GM12878 (cell line): Measurements from ENCODE around the gene NFU1. TPM values are rescaled to one million over a fixed set of nuclear protein-coding genes. Genes with fewer than 3 reads are reported as not detected.

ENCODE experiments used
- ATAC-seq: fragments of 200-7000 bp; cut with Tn5 transposase; 3 replicates; pipeline ENCODE4 v1.9.1; 2020; ENCODE audit warnings: mild to moderate bottlenecking, moderate library complexity
- BruUV-seq: library from RNA; stranded (reverse); fragments of 400-500 nt; replicated peaks from 2 replicates; lab custom pipeline; 2021; lab: Mats Ljungman, UMichigan
- CTCF ChIA-PET: fragments of 300-600 bp; sonication (Branson Sonifier 250); formaldehyde crosslinking; extraction: SDS; loops from one replicate; lab custom pipeline; 2021; ENCODE audit warnings: inconsistent platforms; lab: Yijun Ruan, JAX
- POLR2A ChIA-PET: fragments of 350-600 bp; formaldehyde crosslinking; extraction: SDS; loops from one replicate; lab custom pipeline; 2021; ENCODE audit warnings: inconsistent platforms; lab: Charles Lee
- RAD21 ChIA-PET: fragments of 300-600 bp; sonication (Branson Sonifier 250); formaldehyde crosslinking; loops from one replicate; lab custom pipeline; 2023; ENCODE audit warnings: antibody characterized with exemption; ENCODE audit not compliant: unreplicated experiment; lab: Charles Lee
- SMC1A ChIA-PET: fragments of 300-600 bp; sonication (Branson Sonifier 250); formaldehyde crosslinking; loops from one replicate; lab custom pipeline; 2023; ENCODE audit not compliant: unreplicated experiment, uncharacterized antibody; lab: Charles Lee
- DNase-seq: peaks from one replicate; pipeline ENCODE4 v3.0.0-alpha.2; 2011; ENCODE audit warnings: low read depth, low spot score
- FAIRE-seq: peaks from 3 replicates; lab custom pipeline; 2011; peaks lifted over from hg19 to GRCh38; lab: Jason Lieb, UNC
- H2AFZ ChIP-seq: 2 replicates; pipeline ENCODE4 v1.6.0; 2011; ENCODE audit warnings: low read depth, low read length, control low read depth; ENCODE audit not compliant: control insufficient read depth
- H3K27ac ChIP-seq: 2 replicates; pipeline ENCODE4 v1.5.1; 2011; ENCODE audit warnings: control low read depth; ENCODE audit not compliant: control insufficient read depth, insufficient read depth
- H3K27me3 ChIP-seq, 2 experiments: replicated peaks in 1 of 2; 2 replicates each; pipeline versions ENCODE4 v1.6.0 to v1.6.1; 2011; ENCODE audit warnings: low read length in 1 of 2; ENCODE audit not compliant: control insufficient read depth in 2 of 2, insufficient read depth in 2 of 2
- H3K36me3 ChIP-seq, 2 experiments: 2 replicates each; pipeline ENCODE4 v1.5.1; 2011; ENCODE audit warnings: low read length in 1 of 2; ENCODE audit not compliant: control insufficient read depth in 2 of 2, insufficient read depth in 2 of 2
- H3K4me1 ChIP-seq: 2 replicates; pipeline ENCODE4 v1.6.1; 2011; ENCODE audit warnings: mild to moderate bottlenecking, low read length, moderate library complexity, mixed read lengths; ENCODE audit not compliant: control insufficient read depth, insufficient read depth
- H3K4me2 ChIP-seq: 2 replicates; pipeline ENCODE4 v1.6.0; 2011; ENCODE audit warnings: control low read depth; ENCODE audit not compliant: control insufficient read depth, insufficient read depth
- H3K4me3 ChIP-seq: fragments of 200-600 bp; sonication (generic); 2 replicates; pipeline ENCODE4 v1.5.1; 2016
- H3K79me2 ChIP-seq: 2 replicates; pipeline ENCODE4 v1.6.0; 2011; ENCODE audit warnings: low read length; ENCODE audit not compliant: control insufficient read depth, insufficient read depth
- H3K9ac ChIP-seq: 2 replicates; pipeline ENCODE4 v1.8.0; 2011; ENCODE audit warnings: low read length, control low read depth, mixed read lengths; ENCODE audit not compliant: control insufficient read depth, insufficient read depth
- H3K9me3 ChIP-seq: replicated peaks from 3 replicates; pipeline ENCODE4 v1.5.1; 2011; ENCODE audit warnings: mild to moderate bottlenecking, low read length; ENCODE audit not compliant: control insufficient read depth, insufficient read depth
- H4K20me1 ChIP-seq: 2 replicates; pipeline ENCODE4 v1.6.0; 2011; ENCODE audit not compliant: control insufficient read depth, insufficient read depth
- BCL11A ChIP-seq: IDR thresholded peaks from 2 replicates; pipeline ENCODE4 v1.6.1; 2011; ENCODE audit warnings: low read depth, low read length
- CHD2 ChIP-seq: IDR thresholded peaks from 2 replicates; pipeline ENCODE4 v1.6.1; 2011; ENCODE audit warnings: low read depth, low read length, improper control_type of control experiment, borderline replicate concordance
- DPF2 ChIP-seq: fragments of 450-650 bp; IDR thresholded peaks from 2 replicates; pipeline ENCODE4 v1.6.1; 2017; ENCODE audit warnings: mild to moderate bottlenecking
- ETV6 ChIP-seq, 2 experiments: fragments of 450-650 bp in 1 of 2; IDR thresholded peaks in 1 of 2; conservative IDR thresholded peaks in 1 of 2; 2 replicates each; pipeline ENCODE4 v1.6.1; 2014; ENCODE audit warnings: antibody characterized with exemption in 1 of 2, borderline replicate concordance in 1 of 2, low read depth in 1 of 2, mild to moderate bottlenecking in 1 of 2, moderate library complexity in 1 of 2
- GATAD2B ChIP-seq: fragments of 450-650 bp; conservative IDR thresholded peaks from 2 replicates; pipeline ENCODE4 v1.6.1; 2017; ENCODE audit warnings: low read depth, mild to moderate bottlenecking, moderate library complexity
- IKZF1 ChIP-seq: fragments of 450-650 bp; conservative IDR thresholded peaks from 2 replicates; pipeline ENCODE4 v1.6.1; 2017; ENCODE audit warnings: antibody characterized with exemption, mild to moderate bottlenecking
- IRF3 ChIP-seq: fragments of 450-650 bp; IDR thresholded peaks from 2 replicates; pipeline ENCODE4 v1.6.1; 2014; ENCODE audit warnings: mild to moderate bottlenecking
- IRF4 ChIP-seq: IDR thresholded peaks from 2 replicates; pipeline ENCODE4 v1.6.1; 2011; ENCODE audit warnings: low read depth, low read length
- LARP7 ChIP-seq: fragments of 450-650 bp; IDR thresholded peaks from 2 replicates; pipeline ENCODE4 v1.6.1; 2017; ENCODE audit warnings: mild to moderate bottlenecking
- MYC ChIP-seq: IDR thresholded peaks from 2 replicates; pipeline ENCODE4 v1.6.1; 2011; ENCODE audit warnings: mild to moderate bottlenecking, low read length, moderate library complexity, inconsistent platforms; ENCODE audit not compliant: insufficient read depth, insufficient replicate concordance, insufficient read length, severe bottlenecking
- NBN ChIP-seq: fragments of 450-650 bp; IDR thresholded peaks from 2 replicates; pipeline ENCODE4 v1.6.1; 2016
- NFYA ChIP-seq: IDR thresholded peaks from 2 replicates; pipeline ENCODE4 v1.6.1; 2011; ENCODE audit warnings: low read depth, mild to moderate bottlenecking, low read length, improper control_type of control experiment, borderline replicate concordance
- NR2F1 ChIP-seq: fragments of 450-650 bp; conservative IDR thresholded peaks from 2 replicates; pipeline ENCODE4 v1.6.1; 2017; ENCODE audit warnings: mild to moderate bottlenecking
- PKNOX1 ChIP-seq: fragments of 450-650 bp; IDR thresholded peaks from 2 replicates; pipeline ENCODE4 v1.6.1; 2016; ENCODE audit warnings: mild to moderate bottlenecking
- RBBP5 ChIP-seq: fragments of 200-600 bp; sonication (generic); conservative IDR thresholded peaks from 2 replicates; pipeline ENCODE4 v1.6.1; 2016
- RCOR1 ChIP-seq: conservative IDR thresholded peaks from 2 replicates; pipeline ENCODE4 v1.6.1; 2012; ENCODE audit warnings: low read depth, low read length, improper control_type of control experiment
- SMAD5 ChIP-seq: IDR thresholded peaks from 2 replicates; pipeline ENCODE4 v1.6.1; 2016; ENCODE audit warnings: antibody characterized with exemption, low read depth
- TARDBP ChIP-seq: IDR thresholded peaks from 2 replicates; pipeline ENCODE4 v1.6.1; 2016; ENCODE audit warnings: borderline replicate concordance
- TCF3 ChIP-seq: IDR thresholded peaks from 2 replicates; pipeline ENCODE4 v1.6.1; 2012; ENCODE audit warnings: low read depth, mild to moderate bottlenecking, low read length, borderline replicate concordance; ENCODE audit not compliant: insufficient read depth
- ZNF207 ChIP-seq: fragments of 450-650 bp; IDR thresholded peaks from 2 replicates; pipeline ENCODE4 v1.6.1; 2014; ENCODE audit warnings: antibody characterized with exemption, mild to moderate bottlenecking, borderline replicate concordance
- ZNF24 ChIP-seq: fragments of 450-650 bp; IDR thresholded peaks from 2 replicates; pipeline ENCODE4 v1.6.1; 2017; ENCODE audit warnings: antibody characterized with exemption, mild to moderate bottlenecking
- WGBS: methylation state at CpG from one replicate; pipeline ENCODE4 v1.1.6; 2016; ENCODE audit warnings: low lambda C conversion rate; ENCODE audit not compliant: insufficient replicate concordance, insufficient coverage; ENCODE audit errors: missing lambda C conversion rate; 5-methylcytosine and 5-hydroxymethylcytosine counted together
- in situ Hi-C: fragments of 300-500 bp; cut with MboI; formaldehyde crosslinking; loops from 9 replicates; pipeline ENCODE4 v1.14.3; 2018; ENCODE audit warnings: mixed read lengths
- intact Hi-C: fragments of 100-400 bp; cut with micrococcal nuclease; formaldehyde crosslinking; loops from one replicate; pipeline ENCODE4 v1.14.2; 2022; ENCODE audit not compliant: unreplicated experiment
- polyA plus RNA-seq, 11 experiments: library from polyadenylated mRNA; depleted of rRNA in 4 of 11; unstranded in 6 of 11; stranded (reverse) in 5 of 11; fragments of >200 nt; fragmentation: Nextera tagmentation in 4 of 11; fragmentation: Illumina TruSeq in 1 of 11; extraction: Ambion mirVana in 4 of 11; extraction: Trizol in 1 of 11; gene quantifications; 1 replicate in 1 of 11; 2 replicates in 10 of 11; pipeline versions ENCODE4 v1.2.1 to v1.2.3, GENCODE V29; 2011 to 2016; ENCODE audit warnings: inconsistent platforms in 2 of 11, missing spikeins in 2 of 11, low read depth in 1 of 11
- total RNA-seq, 4 experiments: library from RNA; depleted of rRNA in 3 of 4; stranded (reverse); fragments of >200 nt in 3 of 4; fragmentation: Illumina TruSeq in 1 of 4; extraction: Trizol in 1 of 4; gene quantifications; 2 replicates each; pipeline versions ENCODE4 v1.2.1 to v1.2.3, GENCODE V29; 2013 to 2021

Gene NFU1
- total and polyA plus RNA-seq, 10 of the 15 experiments (the other 5 are each of a cell fraction or from before 2014, with no cell fraction given): 27.3 to 86.0 (median 41.5) TPM

GRCh38 chr2:69386789-69387734, 50.2 kb downstream of the NFU1 start, which contains the start of gene GFPT1:
Gene GFPT1 (minus strand): TSS chr2:69387227. CDS start chr2:69387071, 156 bp downstream.
- in situ Hi-C loops: no loop called here
- Histone ChIP-seq H3K36me3 (no peaks in the 10 kb centered on the region), H4K20me1 (no peaks in the 10 kb centered on the region), H3K4me3 (peak within 1 kb of the TSS; percentile 88), H3K4me2 (peak within 1 kb of the TSS; percentile 96), H3K4me1 (peaks cover 12% of the 10 kb centered on the region; the same call in 1 of the 2 replicates), H3K27ac (peak within 1 kb of the TSS; percentile 82), H3K9me3 (no peaks in the 10 kb centered on the region), H3K27me3 (no peaks in the 10 kb centered on the region), H2AFZ (peak within 1 kb of the TSS; percentile 88), H3K9ac (peak within 1 kb of the TSS; percentile 88), H3K79me2 (peaks cover 56% of the 10 kb centered on the region)
- BruUV-seq: no TSS peak
- ChIA-PET POLR2A (interaction anchor here (1.0 to 2.7 kb wide), 7 partner anchors 9 to 258 kb away, joined by 3 to 16 read pairs (median 5); partner anchors contain the start of gene NFU1), SMC1A (interaction anchor here (1.1 to 2.2 kb wide), 5 partner anchors 10 to 527 kb away, joined by 3 to 27 read pairs (median 8); partner anchors contain the start of genes MXD1 and NFU1), CTCF (interaction anchor here (0.8 to 3.7 kb wide), 6 partner anchors 9 to 178 kb away, joined by 3 to 30 read pairs (median 11); partner anchors contain the start of gene NFU1), RAD21 (interaction anchor here (1.0 to 1.9 kb wide), 5 partner anchors 9 to 178 kb away, joined by 4 to 16 read pairs (median 6); partner anchors contain the start of gene NFU1)
- FAIRE-seq: peak; percentile 52
- ATAC-seq: peak; percentile 93
- intact Hi-C loops: loop anchor here (2.0 to 10.0 kb wide), 2 partner anchors 50 to 258 kb away; partner anchors contain the start of genes AAK1 and NFU1
- WGBS: 1% methylated on average over 48 of the region's 97 CpGs
- peak; percentile 54 for DNase-seq
- TF ChIP-seq SMAD5 (peak; percentile 78; the same call in 1 of the 2 replicates), PKNOX1 (peak; percentile 94), GATAD2B (peak; percentile 90), TCF3 (no peak), ETV6 (conservative IDR thresholded peaks at IDR 0.05 in 1 of 2, IDR thresholded peaks at IDR 0.05 in 1 of 2; ENCODE audit: borderline replicate concordance in 1 of 2, low read depth in 1 of 2) (no peak), ZNF207 (peak; percentile 70; the same call in 1 of the 2 replicates), LARP7 (peak; percentile 98), CHD2 (peak; percentile 86), NR2F1 (peak; percentile 46; the same call in 1 of the 2 replicates), RCOR1 (0 out of 2 replicates have a peak, but pooled peaks have one; percentile 79), RBBP5 (no peak), BCL11A (no peak), TARDBP (no peak), NBN (peak; percentile 56), MYC (peak; percentile 48), NFYA (no peak), IRF4 (no peak), ZNF24 (0 out of 2 replicates have a peak, but pooled peaks have one; percentile 51), DPF2 (peak; percentile 98), IKZF1 (peak; percentile 88), IRF3 (peak; percentile 69; the same call in 1 of the 2 replicates)
